ENCODE measurements around the gene ARHGEF38.
"Not testable (repeated sequence)": the region's sequence is repeated elsewhere in the genome, so short reads cannot be mapped to it uniquely, and the experiment has no call there.

Gene ARHGEF38

GRCh38 chr4:105715692-105716278 is 163.4 kb downstream of the ARHGEF38 start:
- DNase-seq, result peak in 2 of 6 experiments; percentile 2 to 10

GRCh38 chr4:105719204-105719603 is 166.8 kb downstream of the ARHGEF38 start:
- DNase-seq, result no peak

- no peak for DNase-seq
Measured at GRCh38 chr4:105725623-105726022, 173.2 kb downstream of the ARHGEF38 start.

GRCh38 chr4:105729895-105730294 is 177.5 kb downstream of the ARHGEF38 start:
- not testable (repeated sequence) for DNase-seq
